Stimulated activated CD4-positive, alpha-beta T cell treated with anti-CD3 and anti-CD28 coated beads, TNF-alpha, amount 100 ng/mL, for 48 hours (primary cell): ENCODE results near the gene MRPL14.

Source experiments
- DNase-seq, 3 donors: peaks; one replicate each; pipeline ENCODE4 v3.0.0-alpha.2; 2020; ENCODE audit warnings: low read depth in 3 of 3

The MRPL14 gene

GRCh38 chr6:44126320-44127149 lies 717 bp downstream of the MRPL14 start:
- DNase-seq: peak; percentile 71 to 82 (median 75)

GRCh38 chr6:44123544-44123943 lies 3.7 kb downstream of the MRPL14 start:
- no peak for DNase-seq

GRCh38 chr6:44122801-44123200 lies 4.5 kb downstream of the MRPL14 start:
- no peak for DNase-seq

GRCh38 chr6:44120692-44121443 lies 6.4 kb downstream of the MRPL14 start:
- DNase-seq: no peak

GRCh38 chr6:44119704-44120262 lies 7.5 kb downstream of the MRPL14 start:
- DNase-seq: no peak

GRCh38 chr6:44117397-44118128 lies 9.7 kb downstream of the MRPL14 start:
- DNase-seq: no peak

- no peak for DNase-seq
Observed at GRCh38 chr6:44116641-44117382, 10.4 kb downstream of the MRPL14 start.

- DNase-seq: no peak
Observed at GRCh38 chr6:44115866-44116265, 11.4 kb downstream of the MRPL14 start.

- no peak for DNase-seq
Observed at GRCh38 chr6:44113414-44113813, 13.8 kb downstream of the MRPL14 start.

- no peak for DNase-seq
Observed at GRCh38 chr6:44111434-44112417, 15.5 kb downstream of the MRPL14 start.

GRCh38 chr6:44110966-44111365 lies 16.3 kb downstream of the MRPL14 start:
- DNase-seq: no peak

- no peak for DNase-seq
Observed at GRCh38 chr6:44110005-44110676, 17.1 kb downstream of the MRPL14 start.

- DNase-seq: no peak
Observed at GRCh38 chr6:44109212-44109611, 18.0 kb downstream of the MRPL14 start.

- DNase-seq: no peak
Observed at GRCh38 chr6:44108471-44108870, 18.8 kb downstream of the MRPL14 start.

- DNase-seq: no peak
Observed at GRCh38 chr6:44107017-44107416, 20.2 kb downstream of the MRPL14 start.

- DNase-seq: no peak
Observed at GRCh38 chr6:44105993-44106740, 21.1 kb downstream of the MRPL14 start.

GRCh38 chr6:44105146-44105545 lies 22.1 kb downstream of the MRPL14 start:
- DNase-seq: no peak

- no peak for DNase-seq
Observed at GRCh38 chr6:44104481-44105021, 22.7 kb downstream of the MRPL14 start.

- no peak for DNase-seq
Observed at GRCh38 chr6:44102527-44102926, 24.7 kb downstream of the MRPL14 start.
